SU-DHL-6 (cell line): ENCODE data around the gene ARHGAP27.
"Not testable (repeated sequence)": the region's sequence is repeated elsewhere in the genome, so short reads cannot be mapped to it uniquely, and the experiment has no call there.

Source experiments
- CTCF ChIP-seq: fragments of 200-600 bp; sonication (generic); IDR thresholded peaks from one replicate; pipeline ENCODE4 v1.5.1; 2017; ENCODE audit warnings: antibody characterized with exemption, mild to moderate bottlenecking, low read length, moderate library complexity; ENCODE audit not compliant: insufficient read depth, poor library complexity, severe bottlenecking
- EZH2phosphoT487 ChIP-seq: fragments of 200-600 bp; sonication (generic), shearing (Covaris generic); conservative IDR thresholded peaks from 2 replicates; pipeline ENCODE4 v1.6.1; 2018; ENCODE audit warnings: mild to moderate bottlenecking, antibody characterized with exemption, low read length, moderate library complexity, mixed read lengths

- TF ChIP-seq CTCF, EZH2phosphoT487: not testable (repeated sequence)
These were observed 17.1 kb upstream of the ARHGAP27 start for GRCh38 chr17:45449708-45450329.
